Esophagus muscularis mucosa (tissue), 3 donors: ENCODE results near the gene TIE1.

Source experiments
- POLR2AphosphoS5 ChIP-seq, 2 donors: sonication (generic); formaldehyde crosslinking; IDR thresholded peaks; one replicate each; pipeline ENCODE4 v1.6.1; 2017; ENCODE audit warnings: antibody characterized with exemption in 2 of 2
- TF ChIP-seq, protein P1 (sequence below), 3 experiments: fragments of 200-600 bp in 2 of 3; fragments of 450-650 bp in 1 of 3; sonication (generic) in 2 of 3; IDR thresholded peaks; one replicate each; pipeline ENCODE4 v1.5.1; 2017 to 2019; ENCODE audit warnings: antibody characterized with exemption in 3 of 3, mild to moderate bottlenecking in 2 of 3, moderate library complexity in 1 of 3

DNA sequence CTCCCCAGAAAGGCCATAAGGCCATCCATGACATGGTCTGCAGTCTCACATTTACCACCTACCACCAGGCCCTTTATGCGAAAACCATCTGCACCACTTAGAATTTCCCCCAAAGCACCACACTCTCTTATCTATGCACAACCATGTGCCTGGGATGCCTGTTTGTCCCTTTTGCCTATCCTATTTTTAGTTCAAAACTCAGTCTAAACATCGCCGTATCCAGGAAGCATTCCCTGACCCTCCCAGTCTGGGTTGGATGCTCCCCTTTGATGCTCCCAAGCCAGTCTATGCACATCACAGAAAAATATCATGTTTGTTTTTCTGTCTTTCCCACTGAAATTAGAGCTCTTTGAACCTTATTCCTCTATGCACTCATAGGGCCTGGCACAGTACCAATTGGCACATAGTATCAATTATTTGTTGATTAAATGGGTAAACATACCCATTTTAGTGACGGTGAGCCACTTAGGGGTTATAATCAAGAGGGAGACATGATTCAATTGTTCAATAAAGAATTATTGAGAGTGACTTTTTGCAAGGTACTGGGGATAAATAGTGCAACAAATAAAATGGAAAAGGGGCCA is 43.6 kb downstream of the TIE1 start:
- TF ChIP-seq POLR2AphosphoS5 (IDR thresholded peaks at IDR 0.05): no peak
- TF ChIP-seq, protein P1, sequence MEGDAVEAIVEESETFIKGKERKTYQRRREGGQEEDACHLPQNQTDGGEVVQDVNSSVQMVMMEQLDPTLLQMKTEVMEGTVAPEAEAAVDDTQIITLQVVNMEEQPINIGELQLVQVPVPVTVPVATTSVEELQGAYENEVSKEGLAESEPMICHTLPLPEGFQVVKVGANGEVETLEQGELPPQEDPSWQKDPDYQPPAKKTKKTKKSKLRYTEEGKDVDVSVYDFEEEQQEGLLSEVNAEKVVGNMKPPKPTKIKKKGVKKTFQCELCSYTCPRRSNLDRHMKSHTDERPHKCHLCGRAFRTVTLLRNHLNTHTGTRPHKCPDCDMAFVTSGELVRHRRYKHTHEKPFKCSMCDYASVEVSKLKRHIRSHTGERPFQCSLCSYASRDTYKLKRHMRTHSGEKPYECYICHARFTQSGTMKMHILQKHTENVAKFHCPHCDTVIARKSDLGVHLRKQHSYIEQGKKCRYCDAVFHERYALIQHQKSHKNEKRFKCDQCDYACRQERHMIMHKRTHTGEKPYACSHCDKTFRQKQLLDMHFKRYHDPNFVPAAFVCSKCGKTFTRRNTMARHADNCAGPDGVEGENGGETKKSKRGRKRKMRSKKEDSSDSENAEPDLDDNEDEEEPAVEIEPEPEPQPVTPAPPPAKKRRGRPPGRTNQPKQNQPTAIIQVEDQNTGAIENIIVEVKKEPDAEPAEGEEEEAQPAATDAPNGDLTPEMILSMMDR (IDR thresholded peaks at IDR 0.05): no peak
